Ishikawa (cell line): ENCODE data around the gene KLHL10.

ENCODE experiments used
- CEBPB ChIP-seq: IDR thresholded peaks from 2 replicates; pipeline ENCODE4 v1.6.1; 2012
- CREB1 ChIP-seq: IDR thresholded peaks from 2 replicates; pipeline ENCODE4 v1.6.1; 2012; ENCODE audit warnings: low read depth
- EP300 ChIP-seq: IDR thresholded peaks from 2 replicates; pipeline ENCODE4 v1.6.1; 2012; ENCODE audit warnings: borderline replicate concordance
- MAX ChIP-seq: IDR thresholded peaks from 2 replicates; pipeline ENCODE4 v1.6.1; 2012
- NFIC ChIP-seq: IDR thresholded peaks from 2 replicates; pipeline ENCODE4 v1.6.1; 2012
- REST ChIP-seq: IDR thresholded peaks from 2 replicates; pipeline ENCODE4 v1.6.1; 2012; ENCODE audit warnings: low read depth, mild to moderate bottlenecking
- TCF12 ChIP-seq: IDR thresholded peaks from 2 replicates; pipeline ENCODE4 v1.6.1; 2012; ENCODE audit warnings: low read depth
- YY1 ChIP-seq: IDR thresholded peaks from 2 replicates; pipeline ENCODE4 v1.6.1; 2012; ENCODE audit warnings: low read depth

- no peak for TF ChIP-seq REST
- TF ChIP-seq CREB1, result no peak
- no peak for TF ChIP-seq EP300
- no peak for TF ChIP-seq TCF12
- TF ChIP-seq CEBPB, result no peak
- TF ChIP-seq YY1, result no peak
- no peak for TF ChIP-seq MAX
- no peak for TF ChIP-seq NFIC
Measured at GRCh38 chr17:41810659-41811548, 26.7 kb upstream of the KLHL10 start.
